K562 (cell line): ENCODE measurements around the gene HMSD. TPM values are rescaled to one million over a fixed set of nuclear protein-coding genes. Genes with fewer than 3 reads are reported as not detected.

ENCODE experiments used
- ATAC-seq: fragments of 200-7000 bp; cut with Tn5 transposase; 3 replicates; pipeline ENCODE4 v1.9.1; 2020; ENCODE audit warnings: moderate library complexity
- BruUV-seq: library from RNA; stranded (reverse); fragments of 400-500 nt; replicated peaks from 2 replicates; lab custom pipeline; 2021; lab: Mats Ljungman, UMichigan
- CTCF ChIA-PET: fragments of 300-600 bp; formaldehyde crosslinking; extraction: SDS; loops from one replicate; lab custom pipeline; 2021; ENCODE audit warnings: low intra/inter-chr PET ratio; lab: Yijun Ruan, JAX
- POLR2A ChIA-PET: fragments of 300-600, 350-650 bp; sonication (Branson Sonifier 250); formaldehyde crosslinking; extraction: SDS; loops from one replicate; lab custom pipeline; 2021; ENCODE audit warnings: antibody characterized with exemption, inconsistent platforms; lab: Yijun Ruan, JAX
- DNase-seq, 4 experiments: peaks; one replicate each; pipeline versions ENCODE4 v3.0.0 to v3.0.0-alpha.2; 2011 to 2018; ENCODE audit warnings: low spot score in 3 of 4, mixed read lengths in 3 of 4; ENCODE audit errors: extremely low read depth in 1 of 4
- FAIRE-seq: peaks from 2 replicates; lab custom pipeline; 2011; peaks lifted over from hg19 to GRCh38; lab: Jason Lieb, UNC
- H2AFZ ChIP-seq: 2 replicates; pipeline ENCODE4 v1.6.0; 2011; ENCODE audit warnings: low read depth, low read length, control low read depth, inconsistent platforms
- H3K27ac ChIP-seq: fragments of 200-600 bp; 3 replicates; pipeline ENCODE4 v1.8.0; 2011; ENCODE audit warnings: low read depth, mild to moderate bottlenecking, control low read depth, inconsistent platforms, low read length, moderate library complexity, mixed read lengths; ENCODE audit errors: extremely low read depth
- H3K27me3 ChIP-seq, 2 experiments: fragments of 300-600 bp in 1 of 2; 2 replicates in 1 of 2; 3 replicates in 1 of 2; pipeline versions ENCODE4 v1.6.0 to v1.8.0; 2011; ENCODE audit warnings: inconsistent platforms in 2 of 2, low read length in 2 of 2, mild to moderate bottlenecking in 1 of 2, mixed read lengths in 1 of 2, moderate library complexity in 1 of 2; ENCODE audit not compliant: control insufficient read depth in 2 of 2, insufficient read depth in 2 of 2
- H3K36me3 ChIP-seq: fragments of 300-600 bp; 3 replicates; pipeline ENCODE4 v1.8.0; 2011; ENCODE audit warnings: mild to moderate bottlenecking, low read length, inconsistent platforms; ENCODE audit not compliant: control insufficient read depth, insufficient read depth
- H3K4me1 ChIP-seq, 2 experiments: fragments of 200-600 bp in 1 of 2; replicated peaks in 1 of 2; 2 replicates in 1 of 2; 3 replicates in 1 of 2; pipeline versions ENCODE4 v1.5.1 to v1.8.0; 2011; ENCODE audit warnings: inconsistent platforms in 2 of 2, low read length in 2 of 2, mild to moderate bottlenecking in 1 of 2, mixed read lengths in 1 of 2, moderate library complexity in 1 of 2; ENCODE audit not compliant: control insufficient read depth in 2 of 2, insufficient read depth in 2 of 2
- H3K4me2 ChIP-seq: 2 replicates; pipeline ENCODE4 v1.6.1; 2011; ENCODE audit warnings: low read length, control low read depth, inconsistent platforms, mixed read lengths; ENCODE audit not compliant: insufficient read depth
- H3K4me3 ChIP-seq: fragments of 200-600 bp; sonication (generic), shearing (Covaris generic); 2 replicates; pipeline ENCODE4 v1.5.1; 2016; ENCODE audit warnings: control low read depth, inconsistent platforms
- H3K79me2 ChIP-seq: fragments of 200-600 bp; 3 replicates; pipeline ENCODE4 v1.8.0; 2011; ENCODE audit warnings: low read length, inconsistent platforms; ENCODE audit not compliant: control insufficient read depth, insufficient read depth
- H3K9ac ChIP-seq, 2 experiments: 2 replicates each; pipeline versions ENCODE4 v1.6.0 to v1.6.1; 2011; ENCODE audit warnings: low read depth in 2 of 2, low read length in 2 of 2, control low read depth in 1 of 2, inconsistent platforms in 1 of 2, mild to moderate bottlenecking in 1 of 2, mixed read lengths in 1 of 2; ENCODE audit not compliant: insufficient read depth in 1 of 2
- H3K9me1 ChIP-seq: one replicate; pipeline ENCODE4 v1.6.0; 2011; ENCODE audit warnings: inconsistent platforms, mild to moderate bottlenecking, low read length, moderate library complexity; ENCODE audit not compliant: control insufficient read depth, insufficient read depth
- H3K9me3 ChIP-seq: replicated peaks from 2 replicates; pipeline ENCODE4 v1.5.1; 2011; ENCODE audit warnings: low read depth, low read length, inconsistent platforms; ENCODE audit not compliant: control insufficient read depth, insufficient read depth
- H4K20me1 ChIP-seq: replicated peaks from 2 replicates; pipeline ENCODE4 v1.6.1; 2011; ENCODE audit warnings: low read length, inconsistent platforms, mixed read lengths; ENCODE audit not compliant: control insufficient read depth, insufficient read depth
- ARHGAP35 ChIP-seq: fragments of 450-650 bp; IDR thresholded peaks from 2 replicates; pipeline ENCODE4 v1.6.1; 2018; ENCODE audit not compliant: partially characterized antibody
- BDP1 ChIP-seq: IDR thresholded peaks from 3 replicates; pipeline ENCODE4 v1.6.1; 2011; ENCODE audit not compliant: insufficient read length, insufficient read depth
- BRF2 ChIP-seq: IDR thresholded peaks from 3 replicates; pipeline ENCODE4 v1.6.1; 2011; ENCODE audit warnings: borderline replicate concordance, mild to moderate bottlenecking; ENCODE audit not compliant: insufficient read length, insufficient read depth
- DIDO1 ChIP-seq: fragments of 450-650 bp; IDR thresholded peaks from 2 replicates; pipeline ENCODE4 v1.6.1; 2016; ENCODE audit warnings: low read depth, missing biosample characterization, missing genetic modification characterization
- E2F1 ChIP-seq: sonication (generic); formaldehyde crosslinking; IDR thresholded peaks from 2 replicates; pipeline ENCODE4 v1.8.1; 2023; ENCODE audit warnings: mild to moderate bottlenecking, missing genetic modification reagents, moderate library complexity
- SMAD3 ChIP-seq: fragments of 450-650 bp; formaldehyde crosslinking; conservative IDR thresholded peaks from 2 replicates; pipeline ENCODE4 v1.4.0; 2020; ENCODE audit warnings: mild to moderate bottlenecking
- XRCC5 ChIP-seq: fragments of 200-400 bp; formaldehyde crosslinking; IDR thresholded peaks from 2 replicates; pipeline ENCODE4 v1.6.1; 2017; ENCODE audit warnings: low read depth, mild to moderate bottlenecking, low read length
- ZNF174 ChIP-seq: fragments of 250-450 bp; sonication (Bioruptor Pico); IDR thresholded peaks from 2 replicates; pipeline ENCODE4 v1.4.0; 2020; ENCODE audit warnings: mild to moderate bottlenecking
- ZNF445 ChIP-seq: fragments of 250-450 bp; sonication (Bioruptor Pico); IDR thresholded peaks from 2 replicates; pipeline ENCODE4 v1.4.0; 2020; ENCODE audit warnings: low read depth, mild to moderate bottlenecking, moderate library complexity
- WGBS: fragments of 100-300 bp; shearing (Covaris generic); methylation state at CpG from one replicate; pipeline ENCODE4 v1.1.6; 2016; ENCODE audit warnings: low coverage, mixed read lengths; ENCODE audit not compliant: insufficient coverage; ENCODE audit errors: missing lambda C conversion rate; 5-methylcytosine and 5-hydroxymethylcytosine counted together
- in situ Hi-C: fragments of 300-500 bp; cut with MboI; formaldehyde crosslinking; loops from 4 replicates; pipeline ENCODE4 v1.15.0; 2018; ENCODE audit warnings: inconsistent platforms, mixed read lengths
- intact Hi-C: fragments of 100-400 bp; cut with micrococcal nuclease; formaldehyde crosslinking; loops from 2 replicates; pipeline ENCODE4 v1.14.2; 2022
- polyA plus RNA-seq, 8 experiments: library from polyadenylated mRNA; depleted of rRNA in 4 of 8; stranded (reverse) in 5 of 8; unstranded in 3 of 8; fragments of >200 nt; fragmentation: Nextera tagmentation in 2 of 8; fragmentation: Illumina TruSeq in 1 of 8; extraction: Ambion mirVana in 2 of 8; extraction: Trizol in 1 of 8; gene quantifications; 2 replicates each; pipeline versions ENCODE4 v1.2.1 to v1.2.3, GENCODE V29; 2011 to 2014; ENCODE audit warnings: inconsistent platforms in 1 of 8, missing spikeins in 1 of 8
- total RNA-seq, 7 experiments: library from RNA; depleted of rRNA in 6 of 7; stranded (reverse); fragments of >200 nt in 6 of 7; fragmentation: Illumina TruSeq in 2 of 7; extraction: Trizol in 2 of 7; gene quantifications; 2 replicates each; pipeline versions ENCODE4 v1.2.1 to v1.2.3, GENCODE V29; 2011 to 2021; ENCODE audit warnings: low replicate concordance in 1 of 7

HMSD gene
- total and polyA plus RNA-seq, 9 of the 15 experiments (the other 6 are each of a cell fraction or from before 2014, with no cell fraction given): 0.18 to 0.39 (median 0.33) TPM; not detected in 6

GRCh38 chr18:63997041-63997440 is 47.9 kb downstream of the HMSD start:
- Histone ChIP-seq H3K4me2 (no peak overlapping the region), H3K27me3 (no peaks in the 10 kb centered on the region), H3K4me1 (no peaks in the 10 kb centered on the region), H3K9me1 (no peaks in the 10 kb centered on the region), H3K79me2 (no peaks in the 10 kb centered on the region), H3K27ac (no peak overlapping the region), H3K9me3 (no peaks in the 10 kb centered on the region), H3K4me3 (no peak overlapping the region), H4K20me1 (no peaks in the 10 kb centered on the region), H2AFZ (no peak overlapping the region), H3K9ac (no peak overlapping the region), H3K36me3 (no peaks in the 10 kb centered on the region)
- FAIRE-seq (no peak), DNase-seq (no peak), ATAC-seq (no peak)
- POLR2A ChIA-PET: no interaction called here
- TF ChIP-seq ZNF445 (CRISPR knock-in tag) (no peak), BRF2 (no peak), SMAD3 (CRISPR knock-in tag) (no peak)
- intact Hi-C loops: no loop called here
- CTCF ChIA-PET: no interaction called here
- in situ Hi-C loops: loop anchor here (25.0 kb wide), 1 partner anchor 485 kb away; no protein-coding TSS in a partner anchor
- no TSS peak for BruUV-seq
- 0% methylated on average over 4 of the region's 4 CpGs for WGBS

GRCh38 chr18:63997606-63998005 is 48.5 kb downstream of the HMSD start:
- 0% methylated on average over 2 of the region's 2 CpGs for WGBS
- Histone ChIP-seq H3K36me3 (no peaks in the 10 kb centered on the region), H3K4me2 (no peak overlapping the region), H4K20me1 (no peaks in the 10 kb centered on the region), H3K27me3 (no peaks in the 10 kb centered on the region), H3K9me1 (no peaks in the 10 kb centered on the region), H3K4me1 (no peaks in the 10 kb centered on the region), H3K9ac (no peak overlapping the region), H2AFZ (no peak overlapping the region), H3K27ac (no peak overlapping the region), H3K9me3 (no peaks in the 10 kb centered on the region), H3K4me3 (no peak overlapping the region), H3K79me2 (no peaks in the 10 kb centered on the region)
- FAIRE-seq: no peak
- BruUV-seq: no TSS peak
- intact Hi-C loops: no loop called here
- CTCF ChIA-PET: no interaction called here
- POLR2A ChIA-PET: no interaction called here
- ATAC-seq: no peak
- TF ChIP-seq ARHGAP35 (no peak), ZNF174 (CRISPR knock-in tag) (no peak), XRCC5 (no peak), E2F1 (CRISPR knock-in tag) (no peak), DIDO1 (no peak), BDP1 (no peak)
- DNase-seq: no peak
- in situ Hi-C loops: loop anchor here (25.0 kb wide), 1 partner anchor 485 kb away; no protein-coding TSS in a partner anchor
